HG02678 (cell line): ENCODE data around the gene CBL.
"Not testable (repeated sequence)": the region's sequence is repeated elsewhere in the genome, so short reads cannot be mapped to it uniquely, and the experiment has no call there.

Experiments
- ATAC-seq: cut with Tn5 transposase; IDR thresholded peaks from one replicate; pipeline ENCODE4 v1.9.1; 2021; ENCODE audit warnings: mild to moderate bottlenecking, moderate library complexity; ENCODE audit not compliant: unreplicated experiment

The CBL gene

GRCh38 chr11:119207415-119207960 is 1.3 kb downstream of the CBL start:
- no peak for ATAC-seq

GRCh38 chr11:119209186-119209585 is 3.0 kb downstream of the CBL start:
- ATAC-seq: no peak

- no peak for ATAC-seq
Observed at GRCh38 chr11:119210050-119210449, 3.9 kb downstream of the CBL start.

- no peak for ATAC-seq
Observed at GRCh38 chr11:119218141-119218878, 12.2 kb downstream of the CBL start.

GRCh38 chr11:119222308-119222707 is 16.2 kb downstream of the CBL start:
- no peak for ATAC-seq

- ATAC-seq: no peak
Observed at GRCh38 chr11:119222891-119223290, 16.8 kb downstream of the CBL start.

GRCh38 chr11:119223856-119224255 is 17.7 kb downstream of the CBL start:
- no peak for ATAC-seq

- not testable (repeated sequence) for ATAC-seq
Observed at GRCh38 chr11:119228535-119229287, 22.6 kb downstream of the CBL start.

GRCh38 chr11:119229288-119229672 is 23.1 kb downstream of the CBL start:
- ATAC-seq: no peak

- no peak for ATAC-seq
Observed at GRCh38 chr11:119229741-119230140, 23.6 kb downstream of the CBL start.

- no peak for ATAC-seq
Observed at GRCh38 chr11:119236490-119236889, 30.4 kb downstream of the CBL start.

- no peak for ATAC-seq
Observed at GRCh38 chr11:119236891-119237290, 30.8 kb downstream of the CBL start.

GRCh38 chr11:119237515-119237914 is 31.4 kb downstream of the CBL start:
- ATAC-seq: no peak

- ATAC-seq: no peak
Observed at GRCh38 chr11:119248750-119249670, 42.9 kb downstream of the CBL start.

- ATAC-seq: no peak
Observed at GRCh38 chr11:119249671-119250010, 43.5 kb downstream of the CBL start.

- no peak for ATAC-seq
Observed at GRCh38 chr11:119251114-119251513, 45.0 kb downstream of the CBL start.

GRCh38 chr11:119254239-119254638 is 48.1 kb downstream of the CBL start:
- no peak for ATAC-seq

GRCh38 chr11:119258180-119258579 is 52.0 kb downstream of the CBL start:
- no peak for ATAC-seq

GRCh38 chr11:119258983-119259382 is 52.8 kb downstream of the CBL start:
- no peak for ATAC-seq

- ATAC-seq: no peak
Observed at GRCh38 chr11:119262668-119263351, 56.7 kb downstream of the CBL start.
